IPS DF 6.9 (cell line): ENCODE results near the gene SLC22A23.

Experiments
- DNase-seq: peaks from one replicate; pipeline ENCODE4 v3.0.0-alpha.2; 2013; ENCODE audit warnings: low read depth, low spot score
- H3K27ac ChIP-seq: one replicate; pipeline ENCODE4 v1.5.1; 2013; ENCODE audit warnings: low read length, control low read depth
- H3K27me3 ChIP-seq: 2 replicates; pipeline ENCODE4 v1.6.1; 2013; ENCODE audit warnings: mild to moderate bottlenecking, low read length; ENCODE audit not compliant: control insufficient read depth, insufficient read depth
- H3K36me3 ChIP-seq: 2 replicates; pipeline ENCODE4 v1.6.1; 2013; ENCODE audit warnings: low read length; ENCODE audit not compliant: control insufficient read depth, insufficient read depth
- H3K4me1 ChIP-seq: 2 replicates; pipeline ENCODE4 v1.6.1; 2013; ENCODE audit warnings: low read length; ENCODE audit not compliant: control insufficient read depth, insufficient read depth
- H3K4me3 ChIP-seq: 2 replicates; pipeline ENCODE4 v1.5.1; 2013; ENCODE audit warnings: mild to moderate bottlenecking, low read length
- H3K9me3 ChIP-seq: 2 replicates; pipeline ENCODE4 v1.6.1; 2013; ENCODE audit warnings: low read length, inconsistent platforms; ENCODE audit not compliant: control insufficient read depth, insufficient read depth
- WGBS: extraction: QIAGEN DNeasy Blood & Tissue Kit; methylation state at CpG from one replicate; pipeline ENCODE4 v1.1.7; 2013; ENCODE audit warnings: mixed read lengths, missing lambda C conversion rate; ENCODE audit not compliant: insufficient read length, insufficient coverage; 5-methylcytosine and 5-hydroxymethylcytosine counted together

SLC22A23 gene

GRCh38 chr6:3405182-3405518, 51.7 kb downstream of the SLC22A23 start:
- Histone ChIP-seq H3K9me3 (no peaks in the 10 kb centered on the region), H3K27me3 (no peaks in the 10 kb centered on the region), H3K4me3 (no peak overlapping the region), H3K36me3 (no peaks in the 10 kb centered on the region), H3K27ac (no peak overlapping the region), H3K4me1 (peaks cover 5% of the 10 kb centered on the region; the same call in 1 of the 2 replicates)
- DNase-seq = no peak
- WGBS = no CpG with 5 or more reads among the region's 11 CpGs

GRCh38 chr6:3403238-3404173, 53.3 kb downstream of the SLC22A23 start:
- H3K27me3 ChIP-seq = no peaks in the 10 kb centered on the region
- DNase-seq = no peak
- no peaks in the 10 kb centered on the region for H3K36me3 ChIP-seq
- WGBS = no CpG with 5 or more reads among the region's 13 CpGs
- H3K9me3 ChIP-seq = no peaks in the 10 kb centered on the region
- H3K4me3 ChIP-seq = no peak overlapping the region
- H3K27ac ChIP-seq = no peak overlapping the region
- H3K4me1 ChIP-seq = peaks cover 2% of the 10 kb centered on the region; the same call in 1 of the 2 replicates

GRCh38 chr6:3402310-3403237, 54.3 kb downstream of the SLC22A23 start:
- Histone ChIP-seq H3K4me3 (no peak overlapping the region), H3K27me3 (no peaks in the 10 kb centered on the region), H3K4me1 (peaks cover 2% of the 10 kb centered on the region; the same call in 1 of the 2 replicates), H3K36me3 (no peaks in the 10 kb centered on the region), H3K27ac (no peak overlapping the region), H3K9me3 (no peaks in the 10 kb centered on the region)
- DNase-seq = no peak
- WGBS = no CpG with 5 or more reads among the region's 6 CpGs

- Histone ChIP-seq H3K27me3 (no peaks in the 10 kb centered on the region), H3K9me3 (no peaks in the 10 kb centered on the region), H3K36me3 (no peaks in the 10 kb centered on the region), H3K4me1 (peaks cover 2% of the 10 kb centered on the region; the same call in 1 of the 2 replicates), H3K27ac (no peak overlapping the region), H3K4me3 (no peak overlapping the region)
- no CpG with 5 or more reads among the region's 8 CpGs for WGBS
- no peak for DNase-seq
Measured at GRCh38 chr6:3400162-3400561, 56.7 kb downstream of the SLC22A23 start.

- WGBS = no CpG with 5 or more reads among the region's 18 CpGs
- no peaks in the 10 kb centered on the region for H3K9me3 ChIP-seq
- no peaks in the 10 kb centered on the region for H3K36me3 ChIP-seq
- no peaks in the 10 kb centered on the region for H3K27me3 ChIP-seq
- no peak overlapping the region for H3K27ac ChIP-seq
- H3K4me3 ChIP-seq = no peak overlapping the region
- no peak for DNase-seq
- H3K4me1 ChIP-seq = peaks cover 4% of the 10 kb centered on the region
Measured at GRCh38 chr6:3398755-3399696, 57.8 kb downstream of the SLC22A23 start.

GRCh38 chr6:3398165-3398562, 58.7 kb downstream of the SLC22A23 start:
- Histone ChIP-seq H3K4me3 (no peak overlapping the region), H3K9me3 (no peaks in the 10 kb centered on the region), H3K27ac (no peak overlapping the region), H3K4me1 (peaks cover 2% of the 10 kb centered on the region; the same call in 1 of the 2 replicates), H3K27me3 (no peaks in the 10 kb centered on the region), H3K36me3 (no peaks in the 10 kb centered on the region)
- no CpG with 5 or more reads among the region's 3 CpGs for WGBS
- DNase-seq = no peak

- H3K36me3 ChIP-seq = no peaks in the 10 kb centered on the region
- WGBS = no CpG with 5 or more reads among the region's 7 CpGs
- no peaks in the 10 kb centered on the region for H3K27me3 ChIP-seq
- H3K27ac ChIP-seq = no peak overlapping the region
- no peak overlapping the region for H3K4me3 ChIP-seq
- H3K9me3 ChIP-seq = no peaks in the 10 kb centered on the region
- peaks cover 2% of the 10 kb centered on the region; the same call in 1 of the 2 replicates for H3K4me1 ChIP-seq
- no peak for DNase-seq
Measured at GRCh38 chr6:3397229-3398164, 59.4 kb downstream of the SLC22A23 start.

- peaks cover 2% of the 10 kb centered on the region; the same call in 1 of the 2 replicates for H3K4me1 ChIP-seq
- no peak overlapping the region for H3K4me3 ChIP-seq
- no peak for DNase-seq
- no peak overlapping the region for H3K27ac ChIP-seq
- no peaks in the 10 kb centered on the region for H3K9me3 ChIP-seq
- WGBS = no CpG with 5 or more reads among the region's 19 CpGs
- no peaks in the 10 kb centered on the region for H3K27me3 ChIP-seq
- no peaks in the 10 kb centered on the region for H3K36me3 ChIP-seq
Measured at GRCh38 chr6:3396503-3397180, 60.2 kb downstream of the SLC22A23 start.

GRCh38 chr6:3394671-3395070, 62.2 kb downstream of the SLC22A23 start:
- Histone ChIP-seq H3K4me3 (no peak overlapping the region), H3K4me1 (peaks cover 2% of the 10 kb centered on the region; the same call in 1 of the 2 replicates), H3K27ac (no peak overlapping the region), H3K9me3 (no peaks in the 10 kb centered on the region), H3K36me3 (no peaks in the 10 kb centered on the region), H3K27me3 (no peaks in the 10 kb centered on the region)
- WGBS = no CpG with 5 or more reads among the region's 7 CpGs
- DNase-seq = no peak
